ENCODE results near the gene KCP. TPM values are rescaled to one million over a fixed set of nuclear protein-coding genes. Genes with fewer than 3 reads are reported as not detected.
A peak's percentile ranks its signal among the peaks of the same experiment; 100 is the strongest.

KCP gene
- total and polyA plus RNA-seq, 2 of the 13 experiments (the other 11 are each of a cell fraction or from before 2014, with no cell fraction given) = 0.37 to 1.0 TPM

GRCh38 chr7:128862571-128863432, 47.7 kb downstream of the KCP start, which contains the start of gene ATP6V1F (continued):
- TF ChIP-seq FOXP4 (CRISPR knock-in tag; IDR thresholded peaks at IDR 0.05) = peak; percentile 15; the same call in 1 of the 2 replicates
- TF ChIP-seq KDM4B (CRISPR knock-in tag; IDR thresholded peaks at IDR 0.05) = no peak
- no peak for TF ChIP-seq ZSCAN29 (CRISPR knock-in tag; conservative IDR thresholded peaks at IDR 0.05)
- no peak for TF ChIP-seq ZBTB20 (CRISPR knock-in tag; IDR thresholded peaks at IDR 0.05; ENCODE audit: borderline replicate concordance, low read depth)
- TF ChIP-seq ZNF710 (CRISPR knock-in tag; IDR thresholded peaks at IDR 0.05; ENCODE audit: borderline replicate concordance) = no peak
- no peak for TF ChIP-seq NBN (conservative IDR thresholded peaks at IDR 0.05)
- 0 out of 2 replicates have a peak, but pooled peaks have one; percentile 53 for TF ChIP-seq PCBP1 (IDR thresholded peaks at IDR 0.05; ENCODE audit: borderline replicate concordance, low read depth, low read length)
- no peak for TF ChIP-seq ZNF251 (CRISPR knock-in tag; IDR thresholded peaks at IDR 0.05)
- TF ChIP-seq GPN1 (CRISPR knock-in tag; IDR thresholded peaks at IDR 0.05; ENCODE audit: borderline replicate concordance) = no peak
- TF ChIP-seq HOMEZ (CRISPR knock-in tag; IDR thresholded peaks at IDR 0.05; ENCODE audit: low read depth) = 0 out of 2 replicates have a peak, but pooled peaks have one; percentile 11
- TF ChIP-seq HMGXB3 (CRISPR knock-in tag; IDR thresholded peaks at IDR 0.05; ENCODE audit: borderline replicate concordance) = no peak
- TF ChIP-seq, protein P1, sequence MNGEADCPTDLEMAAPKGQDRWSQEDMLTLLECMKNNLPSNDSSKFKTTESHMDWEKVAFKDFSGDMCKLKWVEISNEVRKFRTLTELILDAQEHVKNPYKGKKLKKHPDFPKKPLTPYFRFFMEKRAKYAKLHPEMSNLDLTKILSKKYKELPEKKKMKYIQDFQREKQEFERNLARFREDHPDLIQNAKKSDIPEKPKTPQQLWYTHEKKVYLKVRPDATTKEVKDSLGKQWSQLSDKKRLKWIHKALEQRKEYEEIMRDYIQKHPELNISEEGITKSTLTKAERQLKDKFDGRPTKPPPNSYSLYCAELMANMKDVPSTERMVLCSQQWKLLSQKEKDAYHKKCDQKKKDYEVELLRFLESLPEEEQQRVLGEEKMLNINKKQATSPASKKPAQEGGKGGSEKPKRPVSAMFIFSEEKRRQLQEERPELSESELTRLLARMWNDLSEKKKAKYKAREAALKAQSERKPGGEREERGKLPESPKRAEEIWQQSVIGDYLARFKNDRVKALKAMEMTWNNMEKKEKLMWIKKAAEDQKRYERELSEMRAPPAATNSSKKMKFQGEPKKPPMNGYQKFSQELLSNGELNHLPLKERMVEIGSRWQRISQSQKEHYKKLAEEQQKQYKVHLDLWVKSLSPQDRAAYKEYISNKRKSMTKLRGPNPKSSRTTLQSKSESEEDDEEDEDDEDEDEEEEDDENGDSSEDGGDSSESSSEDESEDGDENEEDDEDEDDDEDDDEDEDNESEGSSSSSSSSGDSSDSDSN (CRISPR knock-in tag; IDR thresholded peaks at IDR 0.05) = peak; percentile 71
- no peak for TF ChIP-seq ZNF138 (CRISPR knock-in tag; IDR thresholded peaks at IDR 0.05; ENCODE audit: low read depth)
- no peak for TF ChIP-seq ZNF484 (CRISPR knock-in tag; IDR thresholded peaks at IDR 0.05; ENCODE audit: borderline replicate concordance, low read depth)
